ENCODE measurements around the gene TBC1D22A.

DNA sequence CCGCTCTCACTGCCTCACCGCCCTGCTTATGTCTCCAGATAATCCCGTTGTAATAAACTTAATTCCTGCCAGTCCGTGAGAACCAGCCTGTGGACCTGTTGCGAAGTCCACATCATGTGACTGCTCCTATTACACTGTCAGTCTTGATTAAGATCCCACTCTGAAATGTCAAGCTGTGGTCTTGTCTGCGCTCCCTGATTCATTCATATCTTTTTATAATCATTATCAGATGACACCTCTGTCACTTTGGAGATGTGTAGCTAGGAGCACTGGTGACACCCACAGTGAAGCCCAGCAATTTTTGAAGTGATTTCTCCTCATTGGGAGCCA lies 377.3 kb downstream of the TBC1D22A start:
- no peak for TF ChIP-seq CTCF (IDR thresholded peaks at IDR 0.05 in 4 of 5, conservative IDR thresholded peaks at IDR 0.05 in 1 of 5)
- no peak for TF ChIP-seq POLR2A (IDR thresholded peaks at IDR 0.05)

Measured in gastrocnemius medialis (tissue), 4 donors.